Astrocyte (in vitro differentiated cells and primary cell): ENCODE data around the gene NRG2.

ENCODE experiments used
- CTCF ChIP-seq: IDR thresholded peaks from 2 replicates; pipeline ENCODE4 v1.5.1; 2011; ENCODE audit warnings: low read depth, mild to moderate bottlenecking, inconsistent platforms, low read length, moderate library complexity; ENCODE audit not compliant: insufficient read depth
- EZH2 ChIP-seq: IDR thresholded peaks from 2 replicates; pipeline ENCODE4 v1.6.1; 2012; ENCODE audit warnings: mild to moderate bottlenecking, low read length, inconsistent platforms; ENCODE audit not compliant: insufficient read depth

GRCh38 chr5:140041492-140042392, 1.4 kb downstream of the NRG2 start:
- TF ChIP-seq CTCF = no peak
- TF ChIP-seq EZH2 = no peak
